Measurements from ENCODE around the gene SMIM1. TPM values are rescaled to one million over a fixed set of nuclear protein-coding genes. Genes with fewer than 3 reads are reported as not detected.

Gene SMIM1
- total and polyA plus RNA-seq, 9 of the 15 experiments (the other 6 are each of a cell fraction or from before 2014, with no cell fraction given) = 2.3 to 125 (median 24.3) TPM

GRCh38 chr1:3796215-3797061, 23.9 kb downstream of the SMIM1 start, which contains the start of gene LRRC47 (continued):
- TF ChIP-seq NFYB (IDR thresholded peaks at IDR 0.05; ENCODE audit: extremely low read depth, insufficient read length) (no peak), POLR2AphosphoS2 (IDR thresholded peaks at IDR 0.05; ENCODE audit: low read length) (0 out of 2 replicates have a peak, but pooled peaks have one; percentile 50), E4F1 (CRISPR knock-in tag; IDR thresholded peaks at IDR 0.05; ENCODE audit: borderline replicate concordance) (no peak), ZSCAN32 (CRISPR knock-in tag; IDR thresholded peaks at IDR 0.05) (no peak), EGR1 (conservative IDR thresholded peaks at IDR 0.05) (peak; percentile 52; the same call in 1 of the 2 replicates), ZNF174 (CRISPR knock-in tag; IDR thresholded peaks at IDR 0.05) (no peak), ZNF668 (CRISPR knock-in tag; IDR thresholded peaks at IDR 0.05) (no peak), ZNF12 (CRISPR knock-in tag; IDR thresholded peaks at IDR 0.05) (no peak), ZBTB40 (IDR thresholded peaks at IDR 0.05) (peak; percentile 99), ZBTB40 (CRISPR knock-in tag; IDR thresholded peaks at IDR 0.05) (no peak)
